Lung microvascular endothelial cell (primary cell): ENCODE results near the gene SIL1. TPM values are rescaled to one million over a fixed set of nuclear protein-coding genes. Genes with fewer than 3 reads are reported as not detected.
"Not testable (repeated sequence)": the region's sequence is repeated elsewhere in the genome, so short reads cannot be mapped to it uniquely, and the experiment has no call there.

Experiments
- DNase-seq, 2 donors: peaks; one replicate each; pipeline versions ENCODE4 v3.0.0 to v3.0.0-alpha.2; 2010; ENCODE audit warnings: low read depth in 2 of 2
- total RNA-seq: library from RNA; depleted of rRNA; stranded (reverse); fragments of >200 nt; gene quantifications from 2 replicates; pipeline ENCODE4 v1.2.1, GENCODE V29; 2014

The SIL1 gene
- 40.8 and 55.4 TPM in 2 replicates for total RNA-seq

- DNase-seq = peak; percentile 96 to 98
These were observed at the start of gene SIL1 for GRCh38 chr5:139197710-139198669. Gene SIL1, minus strand, starts transcription at chr5:139198368. Its CDS starts 70,525 bp downstream, at chr5:139127843.

GRCh38 chr5:139246394-139246793, 48.2 kb upstream of the SIL1 start:
- peak in 1 of 2 donors; percentile 58 for DNase-seq

DNA sequence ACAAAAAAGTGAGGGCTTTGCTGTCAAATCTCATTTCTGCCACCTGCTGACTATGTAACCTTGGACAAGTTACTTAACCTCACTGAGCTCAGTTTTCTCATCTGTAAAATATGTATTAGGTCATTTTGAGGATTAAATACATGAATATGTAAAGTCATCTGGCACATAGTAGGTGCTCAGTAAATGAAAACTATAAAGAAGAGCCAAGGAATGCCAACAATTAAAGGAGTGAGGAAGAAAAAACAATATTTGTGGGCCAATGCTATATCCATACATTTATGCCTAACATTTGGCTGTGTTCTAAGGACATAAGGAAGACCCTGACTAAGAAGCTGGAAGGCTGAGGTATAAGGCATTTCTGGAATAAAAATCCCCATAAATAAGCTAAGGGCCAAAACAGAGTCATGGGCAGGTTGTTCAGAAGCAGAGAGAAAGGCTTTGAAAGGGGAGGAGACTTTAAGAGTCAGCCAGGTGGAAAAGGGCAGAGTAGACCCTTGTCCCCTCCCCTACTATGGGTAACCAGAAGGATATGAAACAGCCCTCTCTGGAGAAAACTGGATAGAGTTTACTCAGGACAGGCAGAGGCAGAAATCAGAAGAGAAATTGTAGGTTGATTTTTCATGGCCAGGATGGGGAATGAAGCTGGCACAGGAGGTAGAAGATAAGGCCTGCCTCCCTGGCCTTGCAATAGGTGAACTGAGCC, 47.6 kb upstream of the SIL1 start:
- DNase-seq = no peak

DNA sequence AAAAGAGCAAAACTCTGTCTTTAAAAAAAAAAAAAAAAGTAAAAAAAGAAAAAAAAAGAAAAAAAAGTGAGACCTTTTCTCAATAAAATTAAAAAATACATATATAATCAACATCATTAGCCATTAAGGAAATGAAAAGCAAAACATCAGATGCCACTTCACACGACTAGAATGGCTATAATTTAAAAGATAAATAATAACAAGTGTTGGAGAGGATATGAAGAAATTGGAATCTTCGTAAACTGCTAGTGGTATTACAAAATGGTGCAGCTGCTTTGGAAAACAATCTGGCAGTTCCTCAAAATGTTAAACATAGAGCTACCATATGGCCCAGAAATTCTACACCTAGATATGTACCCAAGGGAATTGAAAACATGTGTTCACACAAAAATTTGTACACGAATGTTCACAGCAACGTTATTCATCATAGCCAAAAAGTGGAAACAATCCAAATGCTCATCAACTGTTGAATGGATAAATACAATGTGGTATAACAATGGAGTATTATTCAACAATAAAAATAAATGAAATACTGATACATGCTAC, 45.3 kb upstream of the SIL1 start:
- no peak for DNase-seq

- DNase-seq = no peak
These were observed 43.0 kb upstream of the SIL1 start for GRCh38 chr5:139241139-139241538.

DNA sequence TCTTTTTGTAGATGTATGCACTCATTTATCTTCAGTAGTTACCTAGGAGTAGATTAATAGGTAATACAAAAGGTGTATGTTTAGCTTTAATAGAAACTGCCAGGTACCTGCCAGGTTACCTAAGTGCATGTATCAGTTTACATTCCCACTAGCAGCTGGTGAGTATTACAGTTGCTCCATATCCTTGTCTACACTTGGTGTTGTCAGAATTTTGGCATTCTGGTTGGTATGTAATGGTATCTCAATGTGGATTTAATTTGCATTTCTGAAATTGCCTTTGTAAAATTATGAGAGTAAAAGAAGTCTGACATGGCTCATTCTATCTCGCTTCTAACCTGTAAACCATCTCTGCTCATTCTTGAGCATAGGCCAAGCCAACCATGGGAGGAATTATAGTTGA, 38.3 kb upstream of the SIL1 start:
- no peak for DNase-seq

DNA sequence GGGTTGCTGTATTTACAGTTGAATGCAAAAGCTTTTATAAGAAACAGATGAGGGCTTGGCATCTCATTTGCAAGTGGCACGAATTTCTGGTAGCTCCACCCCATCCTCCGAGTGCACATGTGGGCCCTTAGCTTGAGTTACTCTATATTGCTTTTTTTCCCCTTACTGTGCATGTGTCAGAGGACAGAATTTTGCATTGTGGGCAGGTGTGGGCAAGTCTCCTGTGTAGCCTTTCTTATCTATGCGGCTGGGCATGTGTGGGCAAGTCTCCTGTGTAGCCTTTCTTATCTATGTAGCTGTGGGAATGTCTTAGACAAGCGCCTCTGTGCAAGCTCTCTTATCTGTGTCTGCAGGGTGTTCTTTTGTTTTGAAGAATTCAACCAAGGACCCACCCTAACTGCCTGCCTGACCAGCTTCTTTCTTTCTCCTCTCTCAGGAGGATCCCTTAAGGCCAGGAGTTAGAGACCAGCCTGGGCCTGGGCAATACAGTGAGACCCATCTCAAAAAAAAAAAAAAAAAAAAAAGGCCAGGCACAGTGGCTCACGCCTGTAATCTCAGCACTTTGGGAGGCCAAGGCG, 34.1 kb upstream of the SIL1 start:
- DNase-seq = no peak

DNA sequence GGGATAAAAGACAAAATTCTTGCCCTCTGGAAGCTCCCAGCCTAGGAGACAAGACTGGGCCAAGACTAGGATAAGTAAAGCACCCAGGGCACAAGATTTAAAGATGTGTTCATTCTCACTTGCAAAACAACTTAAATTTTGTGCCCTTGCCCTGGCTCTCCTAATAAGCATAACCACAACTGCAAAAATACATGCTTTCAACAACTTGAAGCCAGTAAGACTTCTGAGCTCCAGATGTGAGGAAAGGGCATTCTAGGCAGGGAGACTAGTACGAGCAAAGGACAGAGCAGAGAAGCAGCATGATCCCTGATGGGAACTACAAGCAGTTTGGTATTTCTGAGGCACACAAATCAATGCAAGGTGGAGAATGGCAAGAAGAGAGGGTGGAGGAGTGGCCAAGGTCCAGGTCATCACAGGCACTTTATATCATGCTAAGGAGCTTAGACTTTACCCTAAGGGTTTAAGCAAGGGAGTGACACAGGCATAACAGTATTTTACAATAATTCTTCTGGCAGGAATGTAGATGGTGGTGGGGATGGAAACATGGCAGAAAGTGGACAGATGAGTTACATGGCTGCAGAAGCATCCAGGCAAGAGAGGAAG, 30.1 kb upstream of the SIL1 start:
- no peak for DNase-seq

GRCh38 chr5:139226131-139226530, 28.0 kb upstream of the SIL1 start:
- DNase-seq = no peak

GRCh38 chr5:139223481-139223880, 25.3 kb upstream of the SIL1 start:
- DNase-seq = no peak

DNA sequence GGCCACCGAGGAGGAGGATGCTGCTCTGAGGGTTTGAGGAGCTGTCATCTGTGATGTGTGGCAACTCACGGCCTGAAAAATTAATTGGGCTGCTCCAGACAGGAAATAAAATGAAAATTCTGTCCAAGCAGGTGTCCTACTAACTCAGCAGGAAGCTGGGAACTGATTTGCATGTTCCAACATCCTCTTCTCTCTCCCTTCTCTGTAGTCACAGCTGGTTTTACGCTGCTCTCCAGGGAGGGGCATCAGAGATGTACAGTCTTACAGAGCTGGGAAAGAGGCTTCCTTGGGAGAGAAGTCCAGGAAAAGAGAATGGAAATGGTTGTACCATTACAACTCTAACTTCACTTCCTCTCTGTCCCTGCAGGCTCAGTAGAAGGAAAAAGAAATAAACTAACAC, 24.2 kb upstream of the SIL1 start:
- peak in 1 of 2 donors; percentile 16 for DNase-seq

- not testable (repeated sequence) for DNase-seq
These were observed 19.9 kb upstream of the SIL1 start for GRCh38 chr5:139218038-139218437.

- DNase-seq = peak; percentile 72 to 88
These were observed 17.2 kb upstream of the SIL1 start for GRCh38 chr5:139215107-139215975.

- no peak for DNase-seq
These were observed 16.5 kb upstream of the SIL1 start for GRCh38 chr5:139214646-139215045.

DNA sequence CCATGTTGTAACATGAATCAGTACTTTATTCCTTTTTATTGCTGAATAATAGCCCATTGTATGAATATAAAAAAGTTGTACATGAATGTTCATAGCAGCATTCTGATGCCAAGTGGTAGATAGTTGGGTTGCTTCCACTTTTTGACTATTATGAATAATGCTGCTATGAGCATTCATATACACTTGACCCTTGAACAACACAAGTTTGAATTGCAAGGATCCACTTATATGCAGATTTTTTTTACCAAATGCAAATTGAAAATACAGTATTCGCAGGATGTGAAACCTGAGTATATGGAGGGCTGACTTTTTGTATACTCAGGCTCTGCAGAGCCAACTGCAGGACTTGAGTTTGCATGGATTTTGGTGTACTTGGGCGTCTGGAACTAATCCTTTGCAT, 14.7 kb upstream of the SIL1 start:
- DNase-seq = no peak

- no peak for DNase-seq
These were observed 14.3 kb upstream of the SIL1 start for GRCh38 chr5:139212486-139212885.

DNA sequence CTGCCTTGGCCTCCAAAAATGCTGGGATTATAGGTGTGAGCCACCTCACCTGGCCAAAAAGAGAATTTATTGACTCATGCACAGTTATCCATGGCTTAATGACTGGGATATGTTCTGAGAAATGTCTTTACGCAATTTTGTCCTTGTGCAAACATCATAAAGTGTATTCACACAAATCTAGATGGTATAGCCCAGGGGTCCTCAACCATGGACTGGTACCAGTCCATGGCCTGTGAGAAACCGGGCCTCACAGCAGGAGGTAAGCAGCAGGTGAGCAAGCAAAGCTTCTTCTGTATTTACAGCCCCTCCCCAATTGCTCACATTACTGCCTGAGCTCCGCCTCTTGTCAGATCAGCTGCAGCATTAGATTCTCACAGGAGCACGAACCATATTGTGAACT, 12.4 kb upstream of the SIL1 start:
- DNase-seq = no peak

DNA sequence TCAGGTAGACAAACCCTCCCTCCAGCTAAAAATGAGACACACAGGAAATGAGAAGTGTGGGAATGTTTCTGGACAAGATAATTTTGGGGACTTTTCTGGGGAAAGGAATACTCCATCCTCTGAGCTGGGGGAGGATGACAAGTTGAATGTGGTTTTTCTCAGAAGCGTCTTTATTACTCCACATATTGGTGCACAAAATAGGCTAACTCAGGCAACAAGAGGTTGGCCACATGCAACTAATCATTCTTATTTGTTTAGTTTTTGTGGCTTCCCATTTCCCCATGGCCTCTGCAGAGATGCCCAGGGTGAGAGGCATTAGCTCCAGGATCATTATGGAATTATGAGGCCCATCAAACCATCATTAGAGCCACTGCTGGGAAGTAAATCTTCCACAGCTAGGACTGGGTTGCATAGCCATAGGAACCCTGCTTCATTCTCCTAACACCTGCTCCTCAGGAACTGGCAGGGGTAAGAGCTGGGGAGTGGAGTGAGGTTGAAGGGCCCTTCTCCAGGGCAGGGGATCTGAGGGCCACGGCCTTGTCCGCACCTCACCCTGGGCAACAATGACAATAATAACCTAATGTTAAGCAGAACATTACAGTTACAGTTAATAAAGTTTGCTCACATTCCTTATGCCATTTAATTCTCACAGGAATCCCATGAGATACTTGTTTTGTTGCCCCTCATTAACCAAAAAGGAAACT, 9.3 kb upstream of the SIL1 start:
- DNase-seq = no peak

- DNase-seq = no peak
These were observed 7.4 kb upstream of the SIL1 start for GRCh38 chr5:139205586-139205985.

DNA sequence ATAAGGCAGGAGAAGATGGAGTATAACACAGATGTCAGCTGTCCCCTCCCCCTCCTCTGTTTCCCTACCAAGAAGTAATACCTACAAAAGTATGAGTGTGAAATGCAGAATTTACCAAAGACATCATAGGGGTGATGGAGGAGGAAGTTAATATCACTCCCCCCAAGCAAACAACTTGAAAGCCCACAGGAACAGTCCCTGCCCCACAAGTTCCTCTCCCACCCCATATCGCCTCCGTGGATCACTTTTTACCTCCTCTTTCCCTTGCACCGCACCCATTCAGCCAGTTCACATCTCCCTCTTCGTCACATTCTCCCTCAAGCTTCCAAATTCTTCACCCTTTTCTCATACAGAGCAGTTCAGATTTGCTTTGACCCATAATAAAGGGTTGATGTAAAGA, 7.0 kb upstream of the SIL1 start:
- DNase-seq = no peak
